ENCODE results near the gene TBC1D4.

DNA sequence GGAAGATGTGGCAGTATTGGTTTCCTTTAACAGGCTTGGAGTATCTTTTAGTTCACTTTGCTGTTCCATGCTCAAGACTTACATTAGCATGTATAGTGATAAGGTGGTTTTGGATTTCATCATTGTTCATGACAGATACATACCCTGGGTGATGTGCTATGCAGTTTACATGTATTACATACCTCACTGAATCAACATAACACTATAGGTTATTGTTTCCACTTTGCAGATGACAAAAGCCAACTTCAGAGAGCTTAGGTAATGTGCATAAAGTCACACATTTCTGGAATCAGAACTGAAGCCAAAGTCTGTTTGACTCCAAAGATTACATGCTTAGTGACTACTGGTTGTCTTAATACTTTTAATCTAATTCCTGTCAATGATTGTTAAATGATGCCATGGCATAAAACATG is 48.6 kb upstream of the TBC1D4 start:
- TF ChIP-seq, protein P1, sequence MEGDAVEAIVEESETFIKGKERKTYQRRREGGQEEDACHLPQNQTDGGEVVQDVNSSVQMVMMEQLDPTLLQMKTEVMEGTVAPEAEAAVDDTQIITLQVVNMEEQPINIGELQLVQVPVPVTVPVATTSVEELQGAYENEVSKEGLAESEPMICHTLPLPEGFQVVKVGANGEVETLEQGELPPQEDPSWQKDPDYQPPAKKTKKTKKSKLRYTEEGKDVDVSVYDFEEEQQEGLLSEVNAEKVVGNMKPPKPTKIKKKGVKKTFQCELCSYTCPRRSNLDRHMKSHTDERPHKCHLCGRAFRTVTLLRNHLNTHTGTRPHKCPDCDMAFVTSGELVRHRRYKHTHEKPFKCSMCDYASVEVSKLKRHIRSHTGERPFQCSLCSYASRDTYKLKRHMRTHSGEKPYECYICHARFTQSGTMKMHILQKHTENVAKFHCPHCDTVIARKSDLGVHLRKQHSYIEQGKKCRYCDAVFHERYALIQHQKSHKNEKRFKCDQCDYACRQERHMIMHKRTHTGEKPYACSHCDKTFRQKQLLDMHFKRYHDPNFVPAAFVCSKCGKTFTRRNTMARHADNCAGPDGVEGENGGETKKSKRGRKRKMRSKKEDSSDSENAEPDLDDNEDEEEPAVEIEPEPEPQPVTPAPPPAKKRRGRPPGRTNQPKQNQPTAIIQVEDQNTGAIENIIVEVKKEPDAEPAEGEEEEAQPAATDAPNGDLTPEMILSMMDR (IDR thresholded peaks at IDR 0.05) = no peak
- TF ChIP-seq POLR2A (IDR thresholded peaks at IDR 0.05) = no peak
